CD14-positive monocyte (primary cell): ENCODE measurements around the gene WDFY4. TPM values are rescaled to one million over a fixed set of nuclear protein-coding genes. Genes with fewer than 3 reads are reported as not detected.
A peak's percentile ranks its signal among the peaks of the same experiment; 100 is the strongest.

Source experiments
- DNase-seq, 3 donors: peaks; one replicate each; pipeline ENCODE4 v3.0.0-alpha.2; 2011 to 2022
- H2AFZ ChIP-seq: 2 replicates; pipeline ENCODE4 v1.6.0; 2012; ENCODE audit warnings: mild to moderate bottlenecking, low read depth, low read length, inconsistent platforms; ENCODE audit not compliant: insufficient read depth, poor library complexity, severe bottlenecking
- H3K27ac ChIP-seq, 2 donors: 1 replicate in 1 of 2; 2 replicates in 1 of 2; pipeline ENCODE4 v1.5.1; 2012 to 2013; ENCODE audit warnings: low read length in 2 of 2, control low read depth in 1 of 2, inconsistent platforms in 1 of 2, low read depth in 1 of 2, mild to moderate bottlenecking in 1 of 2
- H3K27me3 ChIP-seq, 2 donors: one replicate each; pipeline versions ENCODE4 v1.6.0 to v1.6.1; 2011 to 2013; ENCODE audit warnings: low read length in 2 of 2; ENCODE audit not compliant: control insufficient read depth in 2 of 2, insufficient read depth in 2 of 2
- H3K36me3 ChIP-seq, 2 donors: replicated peaks in 1 of 2; 1 replicate in 1 of 2; 2 replicates in 1 of 2; pipeline versions ENCODE4 v1.5.1 to v1.6.1; 2012 to 2013; ENCODE audit warnings: low read length in 2 of 2, control low read depth in 1 of 2, inconsistent platforms in 1 of 2, mild to moderate bottlenecking in 1 of 2; ENCODE audit not compliant: insufficient read depth in 2 of 2, control insufficient read depth in 1 of 2
- H3K4me1 ChIP-seq, 2 donors: 1 replicate in 1 of 2; 2 replicates in 1 of 2; pipeline versions ENCODE4 v1.5.1 to v1.6.1; 2012 to 2013; ENCODE audit warnings: low read length in 2 of 2, control low read depth in 1 of 2, inconsistent platforms in 1 of 2, mild to moderate bottlenecking in 1 of 2, moderate library complexity in 1 of 2; ENCODE audit not compliant: insufficient read depth in 2 of 2, control insufficient read depth in 1 of 2
- H3K4me2 ChIP-seq: replicated peaks from 2 replicates; pipeline ENCODE3; 2012; ENCODE audit warnings: low read length, moderate library complexity, mild to moderate bottlenecking; ENCODE audit not compliant: poor library complexity, severe bottlenecking; ENCODE audit errors: extremely low read depth
- H3K4me3 ChIP-seq, 3 experiments: fragments of 200-600 bp in 1 of 3; sonication (generic) in 1 of 3; replicated peaks in 1 of 3; 1 replicate in 2 of 3; 2 replicates in 1 of 3; pipeline ENCODE4 v1.5.1; 2011 to 2013; ENCODE audit warnings: low read length in 3 of 3, mild to moderate bottlenecking in 3 of 3, control low read depth in 2 of 3, low read depth in 2 of 3, inconsistent platforms in 1 of 3, moderate library complexity in 1 of 3
- H3K79me2 ChIP-seq: 2 replicates; pipeline ENCODE4 v1.6.0; 2012; ENCODE audit warnings: mild to moderate bottlenecking, control low read depth, inconsistent platforms, low read length, moderate library complexity; ENCODE audit not compliant: insufficient read depth
- H3K9ac ChIP-seq: 2 replicates; pipeline ENCODE4 v1.6.0; 2017; ENCODE audit warnings: low read length, mild to moderate bottlenecking; ENCODE audit not compliant: insufficient read depth, poor library complexity, severe bottlenecking
- H3K9me3 ChIP-seq, 2 donors: replicated peaks in 1 of 2; 1 replicate in 1 of 2; 2 replicates in 1 of 2; pipeline versions ENCODE4 v1.5.1 to v1.6.1; 2012 to 2013; ENCODE audit warnings: low read length in 2 of 2, control low read depth in 1 of 2; ENCODE audit not compliant: control insufficient read depth in 1 of 2, insufficient read depth in 1 of 2
- H4K20me1 ChIP-seq: 2 replicates; pipeline ENCODE4 v1.6.0; 2012; ENCODE audit warnings: mild to moderate bottlenecking, low read length, control low read depth, moderate library complexity; ENCODE audit not compliant: insufficient read depth
- H3K27ac Mint-ChIP-seq, 7 donors: one replicate each; pipeline ENCODE4 v1.8.0; 2020; ENCODE audit warnings: mild to moderate bottlenecking in 7 of 7, mixed read lengths in 7 of 7, moderate library complexity in 6 of 7, inconsistent platforms in 2 of 7
- H3K27me3 Mint-ChIP-seq, 3 donors: one replicate each; pipeline ENCODE4 v1.8.0; 2021 to 2022; ENCODE audit warnings: low read depth in 3 of 3, mild to moderate bottlenecking in 3 of 3, mixed read lengths in 3 of 3, moderate library complexity in 3 of 3, inconsistent platforms in 1 of 3
- H3K36me3 Mint-ChIP-seq, 2 donors: one replicate each; pipeline ENCODE4 v1.8.0; 2020; ENCODE audit warnings: mixed read lengths in 2 of 2, inconsistent platforms in 1 of 2, mild to moderate bottlenecking in 1 of 2
- H3K4me1 Mint-ChIP-seq: one replicate; pipeline ENCODE4 v1.8.0; 2020; ENCODE audit warnings: mild to moderate bottlenecking, mixed read lengths
- H3K4me3 Mint-ChIP-seq, 2 donors: one replicate each; pipeline ENCODE4 v1.8.0; 2020; ENCODE audit warnings: mild to moderate bottlenecking in 2 of 2, mixed read lengths in 2 of 2, moderate library complexity in 1 of 2
- H3K9me3 Mint-ChIP-seq, 7 donors: one replicate each; pipeline ENCODE4 v1.8.0; 2020 to 2022; ENCODE audit warnings: mixed read lengths in 7 of 7, mild to moderate bottlenecking in 6 of 7, moderate library complexity in 6 of 7, inconsistent platforms in 2 of 7
- CTCF ChIP-seq: fragments of 200-600 bp; IDR thresholded peaks from one replicate; pipeline ENCODE4 v1.8.0; 2022; ENCODE audit warnings: antibody characterized with exemption, mild to moderate bottlenecking
- WGBS: methylation state at CpG from one replicate; pipeline ENCODE4 v1.1.5; 2013; ENCODE audit warnings: missing lambda C conversion rate; ENCODE audit not compliant: insufficient coverage; 5-methylcytosine and 5-hydroxymethylcytosine counted together
- intact Hi-C, 2 donors: fragments of 100-400 bp; cut with micrococcal nuclease; formaldehyde crosslinking; loops; one replicate each; pipeline versions ENCODE4 v1.15.0 to v1.15.1; 2023
- polyA plus RNA-seq, 3 donors: library from polyadenylated mRNA; depleted of rRNA in 1 of 3; unstranded in 2 of 3; stranded (reverse) in 1 of 3; fragments of 300-500 nt in 2 of 3; fragments of >200 nt in 1 of 3; fragmentation: Illumina TruSeq in 2 of 3; gene quantifications; 1 replicate in 2 of 3; 2 replicates in 1 of 3; pipeline ENCODE4 v1.2.3, GENCODE V29; 2012 to 2021

The WDFY4 gene
- polyA plus RNA-seq, 3 donors: 7.5 to 36.1 (median 9.8) TPM

GRCh38 chr10:48656241-48656913 lies 28.3 kb upstream of the WDFY4 start:
- Histone ChIP-seq H4K20me1 (no peaks in the 10 kb centered on the region), H3K4me1 (peaks cover 36 to 38% of the 10 kb centered on the region in 2 donors), H3K79me2 (no peaks in the 10 kb centered on the region), H3K4me3 (peak overlapping the region; percentile 24 to 74 (median 44)), H3K9me3 (no peaks in the 10 kb centered on the region), H3K27ac (peak overlapping the region in 1 of 2 donors; percentile 54), H3K4me2 (peak overlapping the region; percentile 87), H2AFZ (peak overlapping the region; percentile 89), H3K36me3 (no peaks in the 10 kb centered on the region), H3K27me3 (peaks cover 0 to 8% of the 10 kb centered on the region in 2 donors), H3K9ac (peak overlapping the region; percentile 67)
- peaks cover 0 to 2% (median 0%) of the 10 kb centered on the region in 7 donors for H3K9me3 Mint-ChIP-seq
- peak; percentile 91 to 96 (median 91) for DNase-seq
- peak overlapping the region in 2 of 7 donors; percentile 8 to 60 for H3K27ac Mint-ChIP-seq
- peaks cover 28% of the 10 kb centered on the region for H3K4me1 Mint-ChIP-seq
- peak; percentile 100 for TF ChIP-seq CTCF
- intact Hi-C loops: loop anchor here (5.0 to 10.0 kb wide), 3 partner anchors 49 to 292 kb away; partner anchors contain the start of gene ARHGAP22 (in 2 of the 2)
- peak overlapping the region; percentile 71 to 83 for H3K4me3 Mint-ChIP-seq
- no peaks in the 10 kb centered on the region for H3K36me3 Mint-ChIP-seq
- under 1% methylated on average over 37 of the region's 46 CpGs for WGBS
- H3K27me3 Mint-ChIP-seq: peaks cover 18 to 37% (median 22%) of the 10 kb centered on the region in 3 donors

- no peak for TF ChIP-seq CTCF
- 58% methylated on average over 8 of the region's 10 CpGs for WGBS
- H2AFZ ChIP-seq: peak overlapping the region; percentile 72
These were observed 27.8 kb upstream of the WDFY4 start for GRCh38 chr10:48656914-48657305.

More at GRCh38 chr10:48656914-48657305, 27.8 kb upstream of the WDFY4 start:
- Histone ChIP-seq H3K27me3 (peaks cover 0 to 8% of the 10 kb centered on the region in 2 donors), H3K9me3 (no peaks in the 10 kb centered on the region), H4K20me1 (no peaks in the 10 kb centered on the region), H3K4me3 (peak overlapping the region in 1 of 3 experiments; percentile 74), H3K9ac (no peak overlapping the region), H3K4me2 (peak overlapping the region; percentile 87), H3K27ac (no peak overlapping the region), H3K4me1 (peaks cover 33 to 36% of the 10 kb centered on the region in 2 donors), H3K79me2 (no peaks in the 10 kb centered on the region), H3K36me3 (no peaks in the 10 kb centered on the region)
- H3K27me3 Mint-ChIP-seq: peaks cover 18 to 32% (median 22%) of the 10 kb centered on the region in 3 donors
- H3K4me1 Mint-ChIP-seq: peaks cover 30% of the 10 kb centered on the region
- H3K36me3 Mint-ChIP-seq: no peaks in the 10 kb centered on the region
- no peak for DNase-seq
- intact Hi-C loops: loop anchor here (5.0 to 10.0 kb wide), 3 partner anchors 50 to 292 kb away; partner anchors contain the start of gene ARHGAP22 (in 2 of the 2)
- peaks cover 0 to 2% (median 0%) of the 10 kb centered on the region in 7 donors for H3K9me3 Mint-ChIP-seq
- H3K4me3 Mint-ChIP-seq: peak overlapping the region in 1 of 2 donors; percentile 83
- H3K27ac Mint-ChIP-seq: no peak overlapping the region
